Uterus (tissue), 4 donors: ENCODE measurements around the gene EPHB2. TPM values are rescaled to one million over a fixed set of nuclear protein-coding genes. Genes with fewer than 3 reads are reported as not detected.

Experiments used
- DNase-seq, 2 donors: peaks; one replicate each; pipeline ENCODE4 v3.0.0-alpha.2; 2019 to 2020
- H3K27ac ChIP-seq, 2 donors: fragments of 200-600 bp; sonication (generic); 1 replicate in 1 of 2; 2 replicates in 1 of 2; pipeline ENCODE4 v1.5.1; 2016 to 2018
- H3K27me3 ChIP-seq, 2 donors: fragments of 200-600 bp; sonication (generic); one replicate each; pipeline ENCODE4 v1.5.1; 2018 to 2019; ENCODE audit warnings: control low read depth in 1 of 2
- H3K36me3 ChIP-seq, 2 donors: fragments of 200-600 bp; sonication (generic); one replicate each; pipeline ENCODE4 v1.5.1; 2019; ENCODE audit warnings: control low read depth in 1 of 2
- H3K4me1 ChIP-seq, 2 donors: fragments of 200-600 bp; sonication (generic); one replicate each; pipeline ENCODE4 v1.5.1; 2018 to 2019; ENCODE audit warnings: control low read depth in 1 of 2
- H3K4me3 ChIP-seq, 2 donors: fragments of 200-600 bp; sonication (generic); 1 replicate in 1 of 2; 2 replicates in 1 of 2; pipeline ENCODE4 v1.5.1; 2018 to 2019; ENCODE audit warnings: mild to moderate bottlenecking in 1 of 2
- H3K9me3 ChIP-seq, 2 donors: fragments of 200-600 bp; sonication (generic); one replicate each; pipeline ENCODE4 v1.5.1; 2019; ENCODE audit warnings: control low read depth in 1 of 2
- CTCF ChIP-seq, 4 experiments: fragments of 200-600 bp in 2 of 4; fragments of 450-650 bp in 2 of 4; sonication (generic) in 2 of 4; IDR thresholded peaks; one replicate each; pipeline ENCODE4 v1.5.1; 2016 to 2019; ENCODE audit warnings: antibody characterized with exemption in 4 of 4, mild to moderate bottlenecking in 2 of 4, moderate library complexity in 1 of 4
- POLR2A ChIP-seq, 2 donors: fragments of 450-650 bp; IDR thresholded peaks; one replicate each; pipeline ENCODE4 v1.6.1; 2016; ENCODE audit warnings: antibody characterized with exemption in 2 of 2, mild to moderate bottlenecking in 1 of 2, moderate library complexity in 1 of 2
- intact Hi-C: fragments of 100-400 bp; cut with DNase I; formaldehyde crosslinking; loops from one replicate; pipeline ENCODE4 v1.15.1; 2023; ENCODE audit warnings: low total_unique reads
- total RNA-seq, 4 donors: library from RNA; depleted of rRNA in 3 of 4; stranded (reverse); fragments of >200 nt in 3 of 4; gene quantifications; one replicate each; pipeline versions ENCODE4 v1.1.0 to v1.2.4, GENCODE V29; 2014 to 2023
- donor health status: DM: yes; HTN: yes; CAD: no.

EPHB2 gene
- total RNA-seq, 4 donors from 2014 or later: under 0.01 to 49.6 (median 2.2) TPM

- H3K27ac ChIP-seq: no peak overlapping the region
- H3K4me3 ChIP-seq: no peak overlapping the region
- no peaks in the 10 kb centered on the region for H3K27me3 ChIP-seq
- DNase-seq: no peak
- H3K36me3 ChIP-seq: no peaks in the 10 kb centered on the region
- H3K9me3 ChIP-seq: no peaks in the 10 kb centered on the region
- peaks cover 0 to 5% of the 10 kb centered on the region in 2 donors for H3K4me1 ChIP-seq
- TF ChIP-seq POLR2A (IDR thresholded peaks at IDR 0.05) (no peak), CTCF (IDR thresholded peaks at IDR 0.05) (no peak)
- intact Hi-C loops: no loop called here
Observed at GRCh38 chr1:22729912-22730311, 19.3 kb downstream of the EPHB2 start.

GRCh38 chr1:22731924-22732720, 21.5 kb downstream of the EPHB2 start:
- H3K27me3 ChIP-seq: no peaks in the 10 kb centered on the region
- TF ChIP-seq POLR2A (IDR thresholded peaks at IDR 0.05) (no peak), CTCF (IDR thresholded peaks at IDR 0.05) (no peak)
- H3K4me3 ChIP-seq: no peak overlapping the region
- H3K27ac ChIP-seq: no peak overlapping the region
- no peak for DNase-seq
- H3K36me3 ChIP-seq: no peaks in the 10 kb centered on the region
- intact Hi-C loops: no loop called here
- no peaks in the 10 kb centered on the region for H3K9me3 ChIP-seq
- peaks cover 0 to 5% of the 10 kb centered on the region in 2 donors for H3K4me1 ChIP-seq

- Histone ChIP-seq H3K36me3 (no peaks in the 10 kb centered on the region), H3K27ac (no peak overlapping the region), H3K4me3 (no peak overlapping the region), H3K27me3 (no peaks in the 10 kb centered on the region), H3K9me3 (no peaks in the 10 kb centered on the region), H3K4me1 (peaks cover 0 to 5% of the 10 kb centered on the region in 2 donors)
- DNase-seq: no peak
- intact Hi-C loops: no loop called here
- no peak for TF ChIP-seq CTCF (IDR thresholded peaks at IDR 0.05)
- TF ChIP-seq POLR2A (IDR thresholded peaks at IDR 0.05): no peak
Observed at GRCh38 chr1:22733643-22734042, 23.0 kb downstream of the EPHB2 start.

GRCh38 chr1:22736501-22737080, 26.0 kb downstream of the EPHB2 start:
- Histone ChIP-seq H3K27me3 (no peaks in the 10 kb centered on the region), H3K36me3 (no peaks in the 10 kb centered on the region), H3K4me1 (peaks cover 0 to 8% of the 10 kb centered on the region in 2 donors), H3K9me3 (no peaks in the 10 kb centered on the region), H3K27ac (no peak overlapping the region), H3K4me3 (no peak overlapping the region)
- intact Hi-C loops: no loop called here
- TF ChIP-seq CTCF (IDR thresholded peaks at IDR 0.05) (no peak), POLR2A (IDR thresholded peaks at IDR 0.05) (no peak)
- DNase-seq: no peak

- H3K27me3 ChIP-seq: no peaks in the 10 kb centered on the region
- no peaks in the 10 kb centered on the region for H3K36me3 ChIP-seq
- H3K4me1 ChIP-seq: peaks cover 0 to 3% of the 10 kb centered on the region in 2 donors
- TF ChIP-seq POLR2A (IDR thresholded peaks at IDR 0.05) (no peak), CTCF (IDR thresholded peaks at IDR 0.05) (no peak)
- no peak overlapping the region for H3K27ac ChIP-seq
- H3K4me3 ChIP-seq: no peak overlapping the region
- H3K9me3 ChIP-seq: no peaks in the 10 kb centered on the region
- intact Hi-C loops: no loop called here
- no peak for DNase-seq
Observed at GRCh38 chr1:22737374-22738068, 26.9 kb downstream of the EPHB2 start.
